T-helper 2 cell treated with Interferon-gamma antibody and Interleukin-4, amounts not matched to agents 5 μg/mL and 100 μg/mL, for 36 hours (primary cell): ENCODE data around the gene ANKRD40CL.

Experiments
- DNase-seq: peaks from one replicate; pipeline ENCODE4 v3.0.0; 2021; ENCODE audit warnings: low spot score
- H3K27ac Mint-ChIP-seq: one replicate; pipeline ENCODE4 v1.8.0; 2021; ENCODE audit warnings: mild to moderate bottlenecking, mixed read lengths
- H3K27me3 Mint-ChIP-seq: one replicate; pipeline ENCODE4 v1.8.0; 2021; ENCODE audit warnings: low read depth, mixed read lengths
- H3K36me3 Mint-ChIP-seq: one replicate; pipeline ENCODE4 v1.8.0; 2021; ENCODE audit warnings: low read depth, mixed read lengths
- H3K4me1 Mint-ChIP-seq: one replicate; pipeline ENCODE4 v1.8.0; 2021; ENCODE audit warnings: low read depth, mixed read lengths
- H3K4me3 Mint-ChIP-seq: one replicate; pipeline ENCODE4 v1.8.0; 2022; ENCODE audit warnings: mild to moderate bottlenecking, moderate library complexity, mixed read lengths
- H3K9me3 Mint-ChIP-seq: one replicate; pipeline ENCODE4 v1.8.0; 2021; ENCODE audit warnings: mixed read lengths

Gene ANKRD40CL

GRCh38 chr17:50779747-50780353 is 12.5 kb upstream of the ANKRD40CL start:
- no peaks in the 10 kb centered on the region for H3K36me3 Mint-ChIP-seq
- H3K4me1 Mint-ChIP-seq = peaks cover 12% of the 10 kb centered on the region
- peak; percentile 59 for DNase-seq
- H3K9me3 Mint-ChIP-seq = no peaks in the 10 kb centered on the region
- H3K27ac Mint-ChIP-seq = no peak overlapping the region
- H3K4me3 Mint-ChIP-seq = peak overlapping the region; percentile 50
- H3K27me3 Mint-ChIP-seq = peaks cover 55% of the 10 kb centered on the region

GRCh38 chr17:50778988-50779387 is 11.7 kb upstream of the ANKRD40CL start:
- Mint-ChIP-seq H3K4me3 (no peak overlapping the region), H3K4me1 (peaks cover 12% of the 10 kb centered on the region), H3K9me3 (no peaks in the 10 kb centered on the region), H3K27ac (no peak overlapping the region), H3K27me3 (peaks cover 56% of the 10 kb centered on the region), H3K36me3 (no peaks in the 10 kb centered on the region)
- no peak for DNase-seq

GRCh38 chr17:50778471-50778870 is 11.2 kb upstream of the ANKRD40CL start:
- H3K27me3 Mint-ChIP-seq = peaks cover 59% of the 10 kb centered on the region
- no peaks in the 10 kb centered on the region for H3K9me3 Mint-ChIP-seq
- H3K4me3 Mint-ChIP-seq = no peak overlapping the region
- no peaks in the 10 kb centered on the region for H3K36me3 Mint-ChIP-seq
- DNase-seq = no peak
- H3K4me1 Mint-ChIP-seq = peaks cover 12% of the 10 kb centered on the region
- H3K27ac Mint-ChIP-seq = no peak overlapping the region

GRCh38 chr17:50775926-50776325 is 8.6 kb upstream of the ANKRD40CL start:
- Mint-ChIP-seq H3K27me3 (peaks cover 58% of the 10 kb centered on the region), H3K9me3 (no peaks in the 10 kb centered on the region), H3K4me3 (no peak overlapping the region), H3K27ac (no peak overlapping the region), H3K36me3 (no peaks in the 10 kb centered on the region), H3K4me1 (peaks cover 12% of the 10 kb centered on the region)
- DNase-seq = no peak

GRCh38 chr17:50774225-50774803 is 7.0 kb upstream of the ANKRD40CL start:
- peaks cover 61% of the 10 kb centered on the region for H3K27me3 Mint-ChIP-seq
- H3K4me1 Mint-ChIP-seq = peaks cover 2% of the 10 kb centered on the region
- no peaks in the 10 kb centered on the region for H3K9me3 Mint-ChIP-seq
- H3K36me3 Mint-ChIP-seq = no peaks in the 10 kb centered on the region
- no peak overlapping the region for H3K4me3 Mint-ChIP-seq
- no peak overlapping the region for H3K27ac Mint-ChIP-seq
- DNase-seq = no peak

GRCh38 chr17:50771991-50772785 is 4.9 kb upstream of the ANKRD40CL start:
- H3K27ac Mint-ChIP-seq = no peak overlapping the region
- H3K9me3 Mint-ChIP-seq = no peaks in the 10 kb centered on the region
- no peak overlapping the region for H3K4me3 Mint-ChIP-seq
- no peak for DNase-seq
- no peaks in the 10 kb centered on the region for H3K36me3 Mint-ChIP-seq
- peaks cover 48% of the 10 kb centered on the region for H3K27me3 Mint-ChIP-seq
- no peaks in the 10 kb centered on the region for H3K4me1 Mint-ChIP-seq

- peaks cover 43% of the 10 kb centered on the region for H3K27me3 Mint-ChIP-seq
- H3K4me1 Mint-ChIP-seq = no peaks in the 10 kb centered on the region
- H3K36me3 Mint-ChIP-seq = no peaks in the 10 kb centered on the region
- no peak overlapping the region for H3K27ac Mint-ChIP-seq
- H3K9me3 Mint-ChIP-seq = no peaks in the 10 kb centered on the region
- DNase-seq = no peak
- H3K4me3 Mint-ChIP-seq = no peak overlapping the region
These were observed 3.0 kb upstream of the ANKRD40CL start for GRCh38 chr17:50770346-50770745.

GRCh38 chr17:50769884-50770283 is 2.6 kb upstream of the ANKRD40CL start:
- Mint-ChIP-seq H3K9me3 (no peaks in the 10 kb centered on the region), H3K27ac (no peak overlapping the region), H3K36me3 (no peaks in the 10 kb centered on the region), H3K4me3 (no peak overlapping the region), H3K27me3 (peaks cover 44% of the 10 kb centered on the region), H3K4me1 (no peaks in the 10 kb centered on the region)
- no peak for DNase-seq

GRCh38 chr17:50768346-50768761 is 1.0 kb upstream of the ANKRD40CL start:
- Mint-ChIP-seq H3K9me3 (no peaks in the 10 kb centered on the region), H3K4me1 (peaks cover under 1% of the 10 kb centered on the region), H3K27ac (no peak overlapping the region), H3K27me3 (peaks cover 41% of the 10 kb centered on the region), H3K36me3 (no peaks in the 10 kb centered on the region), H3K4me3 (no peak overlapping the region)
- DNase-seq = no peak

- Mint-ChIP-seq H3K9me3 (no peaks in the 10 kb centered on the region), H3K36me3 (no peaks in the 10 kb centered on the region), H3K4me1 (peaks cover 3% of the 10 kb centered on the region), H3K4me3 (no peak overlapping the region), H3K27me3 (peaks cover 44% of the 10 kb centered on the region), H3K27ac (no peak overlapping the region)
- DNase-seq = no peak
These were observed 288 bp downstream of the ANKRD40CL start for GRCh38 chr17:50767030-50767429.

- no peak for DNase-seq
- H3K4me1 Mint-ChIP-seq = peaks cover 3% of the 10 kb centered on the region
- no peak overlapping the region for H3K4me3 Mint-ChIP-seq
- no peaks in the 10 kb centered on the region for H3K9me3 Mint-ChIP-seq
- no peak overlapping the region for H3K27ac Mint-ChIP-seq
- no peaks in the 10 kb centered on the region for H3K36me3 Mint-ChIP-seq
- peaks cover 45% of the 10 kb centered on the region for H3K27me3 Mint-ChIP-seq
These were observed 895 bp downstream of the ANKRD40CL start for GRCh38 chr17:50766222-50767023.

GRCh38 chr17:50765454-50766221 is 1.7 kb downstream of the ANKRD40CL start:
- peaks cover 42% of the 10 kb centered on the region for H3K27me3 Mint-ChIP-seq
- no peak overlapping the region for H3K27ac Mint-ChIP-seq
- no peaks in the 10 kb centered on the region for H3K36me3 Mint-ChIP-seq
- H3K4me1 Mint-ChIP-seq = peaks cover 3% of the 10 kb centered on the region
- H3K9me3 Mint-ChIP-seq = no peaks in the 10 kb centered on the region
- H3K4me3 Mint-ChIP-seq = no peak overlapping the region
- DNase-seq = no peak

GRCh38 chr17:50764734-50765149 is 2.6 kb downstream of the ANKRD40CL start:
- peaks cover 3% of the 10 kb centered on the region for H3K4me1 Mint-ChIP-seq
- H3K4me3 Mint-ChIP-seq = no peak overlapping the region
- no peak for DNase-seq
- no peaks in the 10 kb centered on the region for H3K9me3 Mint-ChIP-seq
- H3K36me3 Mint-ChIP-seq = no peaks in the 10 kb centered on the region
- H3K27me3 Mint-ChIP-seq = peaks cover 35% of the 10 kb centered on the region
- H3K27ac Mint-ChIP-seq = no peak overlapping the region
